HCT116 (cell line): ENCODE data around the gene SEPTIN12. TPM values are rescaled to one million over a fixed set of nuclear protein-coding genes. Genes with fewer than 3 reads are reported as not detected.

Experiments used
- ATAC-seq: fragments of 200-7000 bp; cut with Tn5 transposase; 2 replicates; pipeline ENCODE4 v1.9.1; 2020; ENCODE audit warnings: mild to moderate bottlenecking, moderate library complexity
- BruUV-seq: library from RNA; stranded (reverse); fragments of 400-500 nt; replicated peaks from 2 replicates; lab custom pipeline; 2021; lab: Mats Ljungman, UMichigan
- CTCF ChIA-PET: fragments of 300-600 bp; sonication (Branson Sonifier 250); formaldehyde crosslinking; loops from one replicate; lab custom pipeline; 2021; ENCODE audit warnings: antibody characterized with exemption; lab: Charles Lee
- POLR2A ChIA-PET: fragments of 300-600, 350-600 bp; sonication (Branson Sonifier 250); formaldehyde crosslinking; loops from one replicate; lab custom pipeline; 2021; ENCODE audit warnings: antibody characterized with exemption; lab: Charles Lee
- RAD21 ChIA-PET, 2 experiments: fragments of 300-600 bp; sonication (Branson Sonifier 250); formaldehyde crosslinking; loops; one replicate each; lab custom pipeline; 2023; ENCODE audit warnings: low total read pairs in 2 of 2; ENCODE audit not compliant: uncharacterized antibody in 2 of 2, unreplicated experiment in 2 of 2, low non-redundant PET in 1 of 2; lab: Charles Lee
- DNase-seq: peaks from one replicate; pipeline ENCODE4 v3.0.0-alpha.2; 2010; ENCODE audit warnings: low read depth, low spot score
- H2AFZ ChIP-seq: fragments of 200-600 bp; shearing (Covaris generic), sonication (generic); 2 replicates; pipeline ENCODE4 v1.6.1; 2017; ENCODE audit warnings: low read depth, mixed run types, mixed read lengths, antibody characterized with exemption, low read length; ENCODE audit not compliant: poor library complexity, severe bottlenecking
- H3K27ac ChIP-seq: 2 replicates; pipeline ENCODE4 v1.5.1; 2012; ENCODE audit warnings: low read depth, low read length
- H3K27me3 ChIP-seq: fragments of 200-600 bp; sonication (generic); 2 replicates; pipeline ENCODE4 v1.6.1; 2016; ENCODE audit warnings: mixed run types, low read length, mixed read lengths; ENCODE audit not compliant: insufficient read depth
- H3K36me3 ChIP-seq, 2 experiments: fragments of 200-500 bp in 1 of 2; fragments of 200-600 bp in 1 of 2; sonication (Bioruptor generic) in 1 of 2; sonication (generic) in 1 of 2; 2 replicates each; pipeline versions ENCODE4 v1.5.1 to v1.6.1; 2014 to 2016; ENCODE audit warnings: low read length in 2 of 2, inconsistent platforms in 1 of 2, mixed read lengths in 1 of 2, mixed run types in 1 of 2; ENCODE audit not compliant: insufficient read depth in 2 of 2, control insufficient read depth in 1 of 2
- H3K4me1 ChIP-seq, 2 experiments: fragments of 200-600 bp in 1 of 2; sonication (generic) in 1 of 2; 2 replicates each; pipeline versions ENCODE4 v1.5.1 to v1.6.1; 2012 to 2017; ENCODE audit warnings: low read length in 2 of 2, inconsistent platforms in 1 of 2, mild to moderate bottlenecking in 1 of 2, mixed read lengths in 1 of 2, mixed run types in 1 of 2, moderate library complexity in 1 of 2; ENCODE audit not compliant: insufficient read depth in 2 of 2, control insufficient read depth in 1 of 2
- H3K4me2 ChIP-seq: fragments of 200-600 bp; sonication (generic); 2 replicates; pipeline ENCODE4 v1.6.1; 2017; ENCODE audit warnings: mixed run types, low read length, mixed read lengths
- H3K4me3 ChIP-seq, 2 experiments: fragments of 200-600 bp in 1 of 2; sonication (generic) in 1 of 2; replicated peaks in 1 of 2; 2 replicates each; pipeline ENCODE4 v1.5.1; 2011 to 2016; ENCODE audit warnings: low read length in 2 of 2, control low read depth in 1 of 2, low read depth in 1 of 2, mild to moderate bottlenecking in 1 of 2, mixed read lengths in 1 of 2, mixed run types in 1 of 2
- H3K79me2 ChIP-seq: fragments of 200-600 bp; sonication (generic); 2 replicates; pipeline ENCODE4 v1.6.1; 2017; ENCODE audit warnings: mild to moderate bottlenecking, mixed run types, low read length, moderate library complexity, mixed read lengths; ENCODE audit not compliant: insufficient read depth
- H3K9ac ChIP-seq: fragments of 200-600 bp; sonication (generic); 2 replicates; pipeline ENCODE4 v1.6.1; 2016; ENCODE audit warnings: low read length, mixed read lengths
- H3K9me2 ChIP-seq: fragments of 200-600 bp; sonication (generic), shearing (Covaris generic); 2 replicates; pipeline ENCODE4 v1.6.1; 2017; ENCODE audit warnings: mixed run types, mild to moderate bottlenecking, moderate library complexity; ENCODE audit not compliant: insufficient read depth
- H3K9me3 ChIP-seq, 2 experiments: fragments of 200-500 bp in 1 of 2; fragments of 200-600 bp in 1 of 2; sonication (Bioruptor generic) in 1 of 2; sonication (generic) in 1 of 2; 2 replicates each; pipeline ENCODE4 v1.6.1; 2014 to 2017; ENCODE audit warnings: low read length in 2 of 2, mixed read lengths in 2 of 2, inconsistent platforms in 1 of 2, low read depth in 1 of 2, mild to moderate bottlenecking in 1 of 2, mixed run types in 1 of 2, moderate library complexity in 1 of 2; ENCODE audit not compliant: control insufficient read depth in 1 of 2, insufficient read depth in 1 of 2
- H4K20me1 ChIP-seq: fragments of 200-600 bp; sonication (generic), shearing (Covaris generic); 2 replicates; pipeline ENCODE4 v1.6.1; 2017; ENCODE audit warnings: mixed run types, mild to moderate bottlenecking, moderate library complexity; ENCODE audit not compliant: insufficient read depth
- CEBPB ChIP-seq: IDR thresholded peaks from 2 replicates; pipeline ENCODE4 v1.6.1; 2012; ENCODE audit warnings: low read depth
- EGR1 ChIP-seq: IDR thresholded peaks from 2 replicates; pipeline ENCODE4 v1.6.1; 2012; ENCODE audit warnings: low read depth
- ELF1 ChIP-seq: IDR thresholded peaks from 2 replicates; pipeline ENCODE4 v1.6.1; 2012; ENCODE audit warnings: low read depth, borderline replicate concordance
- EZH2phosphoT487 ChIP-seq: fragments of 200-600 bp; IDR thresholded peaks from 2 replicates; pipeline ENCODE4 v1.6.1; 2018; ENCODE audit warnings: antibody characterized with exemption, borderline replicate concordance
- JUND ChIP-seq: IDR thresholded peaks from 2 replicates; pipeline ENCODE4 v1.6.1; 2012
- RAD21 ChIP-seq: IDR thresholded peaks from 2 replicates; pipeline ENCODE4 v1.6.1; 2012; ENCODE audit warnings: low read depth, mild to moderate bottlenecking
- SP1 ChIP-seq: IDR thresholded peaks from 2 replicates; pipeline ENCODE4 v1.6.1; 2012; ENCODE audit warnings: low read depth
- SRF ChIP-seq: IDR thresholded peaks from 2 replicates; pipeline ENCODE4 v1.6.1; 2012; ENCODE audit warnings: low read depth
- TCF7L2 ChIP-seq: IDR thresholded peaks from 2 replicates; pipeline ENCODE4 v1.7.0; 2011; ENCODE audit warnings: borderline replicate concordance, inconsistent platforms; ENCODE audit not compliant: insufficient read depth, insufficient read length; ENCODE audit errors: extremely low read depth
- ZFX ChIP-seq: fragments of 450-650 bp; IDR thresholded peaks from 2 replicates; pipeline ENCODE4 v1.6.1; 2017
- ZNF274 ChIP-seq: fragments of 200-500 bp; sonication (Bioruptor generic); IDR thresholded peaks from 2 replicates; pipeline ENCODE4 v1.6.1; 2014; ENCODE audit warnings: mild to moderate bottlenecking, low read depth, low read length, inconsistent platforms
- intact Hi-C: fragments of 100-400 bp; cut with micrococcal nuclease; formaldehyde crosslinking; loops from 2 replicates; pipeline ENCODE4 v1.10.0; 2022
- total RNA-seq: library from RNA; stranded (reverse); gene quantifications from one replicate; pipeline ENCODE4 v1.2.1, GENCODE V29; 2021; ENCODE audit not compliant: unreplicated experiment

The SEPTIN12 gene
- total RNA-seq, 1 experiment from 2014 or later: not detected

DNA sequence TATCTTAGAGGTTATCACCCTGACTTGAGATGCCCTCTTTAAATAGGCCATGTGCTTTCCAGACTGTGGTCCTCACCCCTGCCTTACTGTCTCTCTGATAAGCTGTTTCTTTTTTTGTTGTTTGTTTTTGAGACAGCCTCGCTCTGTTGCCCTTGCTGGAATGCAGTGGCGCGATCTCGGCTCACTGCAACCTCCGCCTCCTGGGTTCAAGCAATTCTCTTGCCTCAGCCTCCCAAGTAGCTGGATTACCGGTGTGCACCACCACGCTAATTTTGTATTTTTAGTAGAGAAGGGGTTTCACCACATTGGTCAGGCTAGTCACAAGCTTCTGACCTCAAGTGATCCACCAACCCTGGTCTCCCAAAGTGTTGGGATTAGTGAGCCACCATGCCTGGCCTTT, 765 bp upstream of the SEPTIN12 start:
- Histone ChIP-seq H3K27me3 (no peaks in the 10 kb centered on the region), H3K4me1 (peaks cover 5 to 7% of the 10 kb centered on the region in 2 experiments), H2AFZ (no peak overlapping the region), H3K9ac (no peak overlapping the region), H3K4me3 (no peak overlapping the region), H3K9me3 (no peaks in the 10 kb centered on the region), H4K20me1 (no peaks in the 10 kb centered on the region), H3K36me3 (no peaks in the 10 kb centered on the region), H3K4me2 (no peak overlapping the region), H3K27ac (no peak overlapping the region), H3K9me2 (no peaks in the 10 kb centered on the region), H3K79me2 (no peaks in the 10 kb centered on the region)
- TF ChIP-seq JUND: no peak
- no peak for TF ChIP-seq SP1
- TF ChIP-seq CEBPB: no peak
- no peak for TF ChIP-seq ZNF274
- no peak for TF ChIP-seq ELF1
- TF ChIP-seq TCF7L2: no peak
- TF ChIP-seq ZFX: no peak
- TF ChIP-seq SRF: no peak
- no peak for TF ChIP-seq RAD21
- POLR2A ChIA-PET: interaction anchor here (0.7 kb wide), 1 partner anchor 1768 kb away, joined by 3 read pairs; no protein-coding TSS in a partner anchor
- BruUV-seq: no TSS peak
- no peak for DNase-seq
- CTCF ChIA-PET: no interaction called here
- ATAC-seq: no peak
- RAD21 ChIA-PET: no interaction called here
- intact Hi-C loops: no loop called here

DNA sequence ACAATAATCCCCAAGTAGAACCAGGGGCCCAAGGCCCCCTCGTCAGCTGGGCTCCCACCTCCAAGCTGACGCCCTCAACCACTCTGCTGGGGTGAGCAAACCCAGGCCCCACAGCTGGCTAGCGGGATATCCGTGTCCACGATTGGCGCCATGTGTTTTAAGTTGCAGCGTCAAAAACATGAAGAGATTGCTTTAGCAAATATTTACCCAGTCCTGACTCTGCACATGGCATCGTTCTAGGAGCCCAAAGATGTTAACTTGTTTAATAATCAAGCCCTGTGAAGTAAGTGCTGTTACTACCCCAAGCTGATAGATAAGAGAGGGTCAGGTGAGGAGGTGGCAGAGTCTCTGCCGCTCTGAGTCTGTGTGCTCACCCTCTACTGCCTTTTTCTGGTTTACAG, 344 bp upstream of the SEPTIN12 start:
- ChIA-PET POLR2A (no interaction called here), CTCF (no interaction called here), RAD21 (no interaction called here)
- Histone ChIP-seq H3K9me3 (no peaks in the 10 kb centered on the region), H3K4me3 (no peak overlapping the region), H3K79me2 (no peaks in the 10 kb centered on the region), H3K9ac (no peak overlapping the region), H3K4me1 (peaks cover 5 to 7% of the 10 kb centered on the region in 2 experiments), H2AFZ (no peak overlapping the region), H3K9me2 (no peaks in the 10 kb centered on the region), H3K4me2 (no peak overlapping the region), H3K27me3 (no peaks in the 10 kb centered on the region), H3K36me3 (no peaks in the 10 kb centered on the region), H4K20me1 (no peaks in the 10 kb centered on the region), H3K27ac (no peak overlapping the region)
- no TSS peak for BruUV-seq
- ATAC-seq (no peak), DNase-seq (no peak)
- TF ChIP-seq RAD21 (no peak), ZNF274 (no peak), EZH2phosphoT487 (no peak), EGR1 (no peak)
- intact Hi-C loops: no loop called here
